NCI-H2227 (cell line): ENCODE results near the gene RBM20.
A peak's percentile ranks its signal among the peaks of the same experiment; 100 is the strongest.

Source experiments
- DNase-seq: peaks from one replicate; lab custom pipeline; 2025; ENCODE audit not compliant: unreplicated experiment; lab: John Stamatoyannopoulos, UW

Gene RBM20

DNA sequence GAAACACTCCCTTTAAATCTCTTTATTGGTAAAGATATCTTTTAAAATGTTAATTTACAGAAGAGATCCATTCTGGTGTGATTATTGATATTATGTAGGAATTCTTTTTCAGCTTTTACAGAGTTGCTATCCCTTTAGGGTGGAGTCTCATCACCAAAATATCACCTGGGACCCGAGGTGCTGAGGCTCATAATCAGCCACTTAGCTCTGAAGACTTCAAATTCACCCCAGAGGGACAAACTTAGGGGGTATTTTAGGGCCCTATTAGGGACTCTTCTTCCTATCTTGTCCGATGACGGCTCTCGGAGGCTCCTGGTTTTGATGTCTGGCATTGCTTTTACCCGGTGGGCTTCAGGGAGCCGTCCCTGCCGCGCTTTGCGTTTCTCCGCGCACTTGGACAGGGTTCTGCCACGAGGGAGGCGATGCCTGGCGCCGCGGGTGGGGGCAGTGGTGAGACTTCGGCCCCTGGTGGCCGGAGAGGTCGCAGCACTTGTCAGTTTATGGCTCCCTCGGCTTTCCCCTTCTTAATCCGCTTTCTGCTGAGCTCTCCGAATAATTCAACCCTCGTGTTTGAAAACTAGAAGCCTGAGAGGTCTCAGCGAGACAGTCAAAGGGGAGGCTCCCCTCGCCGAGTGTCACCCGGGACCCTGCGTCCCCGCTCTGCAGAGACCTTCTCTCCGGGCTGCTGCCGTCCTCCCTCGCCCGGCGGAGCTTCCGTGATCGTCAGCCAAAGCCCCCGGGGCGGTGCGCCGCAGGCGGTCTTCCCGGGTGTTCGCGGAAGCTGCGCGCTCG, 27.8 kb downstream of the RBM20 start:
- DNase-seq = peak; percentile 24

DNA sequence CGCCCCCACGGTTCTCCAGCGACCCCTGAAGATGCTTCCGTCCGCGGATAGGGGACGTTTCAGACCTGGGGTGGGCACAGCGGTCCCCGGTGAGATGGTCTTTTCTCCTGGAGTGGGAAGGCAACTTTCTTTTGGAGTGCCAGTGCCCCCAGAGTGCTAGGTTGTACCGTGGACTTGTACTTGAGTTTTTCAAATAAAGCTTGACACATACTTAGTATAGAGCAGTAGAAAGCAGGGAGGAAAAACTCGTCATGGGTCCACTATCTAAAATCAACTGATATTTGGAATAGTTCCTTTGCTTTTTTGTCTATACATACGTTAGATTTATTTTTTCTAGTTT, 28.4 kb downstream of the RBM20 start:
- DNase-seq = no peak

DNA sequence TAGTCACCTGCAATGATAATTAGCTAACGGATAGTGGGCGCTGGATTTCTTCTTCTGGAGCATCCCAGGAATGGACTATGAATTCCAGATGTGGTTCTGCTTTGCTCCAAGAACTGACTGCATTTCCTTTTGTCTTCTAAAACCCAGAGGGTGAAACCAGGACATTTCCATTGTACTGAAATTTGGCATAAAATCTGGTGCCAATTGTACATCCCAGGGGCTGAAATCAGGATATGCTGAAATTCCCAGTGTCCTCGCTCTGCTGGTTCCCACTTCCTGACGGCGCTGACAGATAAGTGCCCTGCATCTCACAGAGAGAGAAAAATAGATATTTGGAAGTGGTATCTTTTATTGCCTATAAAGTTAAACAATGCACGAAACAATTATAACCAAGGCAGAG, 31.9 kb downstream of the RBM20 start:
- DNase-seq = no peak

DNA sequence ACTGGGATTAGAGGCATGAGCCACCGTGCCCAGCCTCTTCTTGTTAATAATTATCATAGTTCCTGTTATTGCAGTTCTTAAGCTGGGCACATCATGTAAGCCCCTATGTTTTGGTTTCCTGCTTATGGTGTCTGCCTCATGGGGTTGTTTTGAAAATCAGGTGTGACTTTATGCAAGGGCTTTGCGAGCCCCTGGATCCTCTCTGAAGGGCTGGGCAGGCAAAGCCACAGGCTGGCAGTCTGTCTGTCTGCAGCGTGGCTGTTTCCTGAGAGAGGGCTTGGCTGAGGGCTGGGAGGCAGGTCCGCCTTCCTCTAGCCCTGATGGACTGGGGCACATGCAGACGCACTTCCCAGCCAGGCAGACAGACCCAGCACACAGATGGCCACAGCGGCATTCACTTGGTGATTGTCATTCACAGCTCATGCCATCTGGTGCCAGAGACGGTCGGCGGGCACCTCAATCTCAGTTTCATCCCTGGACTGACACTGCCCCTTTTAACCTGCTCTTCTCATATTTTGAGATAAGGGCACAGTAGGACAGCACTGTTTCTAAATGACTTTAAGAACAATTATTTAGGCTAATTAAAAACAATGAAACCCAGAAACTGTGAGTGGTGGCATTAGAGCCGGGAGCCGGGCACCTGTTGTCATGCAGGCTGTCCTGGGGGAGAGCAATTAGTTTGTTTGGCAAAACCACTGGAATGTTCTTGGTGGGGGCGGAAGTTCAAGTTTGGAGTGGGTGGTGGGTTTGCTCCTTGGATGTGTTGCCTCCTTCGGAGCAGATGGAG, 35.5 kb downstream of the RBM20 start:
- peak; percentile 6 for DNase-seq

DNA sequence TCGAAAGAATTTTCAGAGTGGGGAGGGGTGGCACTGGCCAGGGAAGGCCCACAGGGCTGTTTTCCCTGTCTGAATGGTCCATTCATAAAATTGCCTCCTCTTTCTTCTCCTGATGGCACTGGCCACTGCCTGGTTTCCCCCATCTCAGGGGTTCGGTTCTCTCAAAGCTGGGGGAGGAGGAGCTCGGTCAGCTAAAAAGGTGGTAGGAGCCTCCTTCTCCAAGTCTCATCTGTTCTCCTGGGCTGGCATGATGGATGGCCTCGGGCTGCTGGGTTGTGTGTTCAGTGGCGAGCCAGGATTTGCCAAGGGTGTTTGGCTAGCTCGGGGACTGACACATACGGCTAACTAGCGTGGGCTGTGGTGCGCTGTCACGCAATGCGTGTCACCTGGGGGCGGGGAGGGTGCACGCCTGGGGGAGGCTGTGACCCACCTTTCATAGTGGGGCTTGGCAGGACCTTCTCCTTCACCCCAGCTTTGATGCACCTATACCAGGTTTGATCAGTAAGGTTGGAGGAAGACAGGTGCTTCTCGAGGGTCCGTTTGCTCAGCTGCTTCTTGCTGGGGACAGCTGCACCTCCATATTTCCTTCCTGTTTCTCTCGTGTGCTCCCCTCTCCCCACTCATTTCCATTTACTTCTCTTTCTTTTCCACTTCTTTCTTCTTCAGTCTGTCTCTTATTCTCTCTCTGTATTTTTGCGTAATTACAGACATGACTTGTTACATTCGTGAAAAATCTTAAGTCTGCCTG, 36.3 kb downstream of the RBM20 start:
- no peak for DNase-seq

DNA sequence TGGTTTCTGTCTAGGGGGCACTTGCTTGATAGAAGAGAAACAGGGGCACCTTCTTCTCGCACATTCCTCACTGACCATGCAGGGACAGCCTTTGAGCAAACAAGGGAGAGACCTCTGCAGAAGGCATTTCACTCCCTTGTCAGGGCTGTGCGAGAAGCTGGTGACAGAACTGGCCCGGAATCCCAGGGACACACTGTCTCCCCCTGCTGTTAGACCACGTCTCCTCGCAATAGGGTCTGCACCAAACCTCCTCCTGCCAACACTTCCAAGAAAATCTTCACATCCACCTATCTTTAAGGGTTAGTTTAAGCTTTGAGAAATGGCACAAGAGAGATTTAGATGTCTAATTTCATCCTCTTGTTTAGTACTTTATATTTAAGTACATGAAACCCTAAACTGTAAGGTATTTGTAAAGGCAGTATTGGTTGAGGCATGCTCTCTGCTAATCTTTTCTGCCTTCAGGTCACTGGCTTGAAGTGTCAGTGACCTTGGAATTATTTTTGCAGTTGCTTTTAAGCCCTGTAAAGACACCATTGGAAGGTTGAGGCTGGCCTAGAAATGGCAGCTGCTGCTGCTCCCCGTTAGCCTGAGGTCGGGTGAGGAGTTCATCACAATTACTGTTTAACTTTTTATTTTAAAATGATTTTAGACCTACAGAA, 37.0 kb downstream of the RBM20 start:
- peak; percentile 9 for DNase-seq

DNA sequence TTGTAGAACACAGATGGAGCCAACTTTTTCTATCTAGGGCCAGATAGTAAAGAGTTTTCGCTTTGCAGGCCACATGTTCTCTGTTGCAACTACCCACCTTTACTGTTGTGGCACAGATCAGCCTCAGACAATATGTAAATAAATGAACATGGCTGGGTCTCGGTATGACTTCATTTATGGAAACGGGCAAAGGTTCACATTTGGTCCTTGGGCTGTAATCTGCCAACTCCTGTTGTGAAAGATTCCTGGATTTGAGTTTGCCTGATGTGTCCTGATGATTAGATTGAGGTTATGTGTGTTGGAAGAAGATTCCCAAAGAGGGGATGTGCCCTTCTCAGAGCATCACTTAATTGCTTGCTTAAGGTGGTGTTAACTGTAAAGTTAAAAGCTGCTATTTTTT, 38.2 kb downstream of the RBM20 start:
- DNase-seq = no peak

DNA sequence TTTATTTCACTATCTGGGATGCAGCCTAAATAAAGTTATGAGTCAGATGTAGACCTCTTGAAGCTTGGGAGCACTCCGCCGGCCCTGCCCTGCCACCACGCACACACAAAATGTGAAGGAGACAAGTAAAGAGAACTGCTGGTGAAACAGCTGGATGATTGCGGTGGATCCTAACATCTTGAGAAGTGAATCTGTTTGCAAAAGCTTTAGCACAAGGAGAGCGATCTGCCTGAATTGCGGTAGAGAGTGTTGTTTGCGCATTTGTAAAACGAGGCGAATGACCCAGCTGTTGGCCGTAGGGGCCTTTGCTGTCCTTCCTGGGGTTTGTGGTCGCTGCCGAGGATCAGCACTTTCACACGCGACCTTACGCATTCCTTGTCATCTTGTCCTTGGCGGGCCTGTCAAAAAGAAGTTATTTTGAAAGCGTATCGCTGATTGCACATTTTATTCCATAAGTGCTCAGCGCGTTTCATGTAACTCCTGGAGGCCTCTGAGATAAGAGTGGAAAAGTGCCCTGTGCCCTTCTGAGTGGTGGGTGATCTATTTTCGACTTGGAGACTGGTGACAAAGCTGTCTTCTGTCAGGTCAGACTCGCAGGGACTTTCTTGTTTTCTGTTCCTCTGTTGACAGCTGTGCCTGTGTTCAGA, 40.8 kb downstream of the RBM20 start:
- DNase-seq = no peak

DNA sequence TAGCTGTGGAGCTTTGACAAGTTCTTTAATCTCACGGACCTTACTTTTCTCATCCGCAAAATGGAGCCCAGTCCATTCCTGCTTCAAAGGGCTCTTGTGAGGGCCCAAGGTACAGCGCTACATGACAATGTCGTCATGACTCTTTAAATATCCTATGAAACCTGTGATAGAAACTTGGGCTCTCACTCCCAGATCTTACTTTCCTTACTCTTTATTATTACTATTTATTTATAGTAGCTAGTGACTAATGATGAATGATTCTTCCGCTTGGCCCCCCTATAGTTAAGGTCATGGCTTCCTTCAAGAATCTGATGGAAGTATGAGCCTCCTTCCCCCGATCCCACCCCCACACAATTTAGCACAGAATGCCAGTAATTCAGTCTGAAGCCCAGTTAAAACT, 41.9 kb downstream of the RBM20 start:
- no peak for DNase-seq

DNA sequence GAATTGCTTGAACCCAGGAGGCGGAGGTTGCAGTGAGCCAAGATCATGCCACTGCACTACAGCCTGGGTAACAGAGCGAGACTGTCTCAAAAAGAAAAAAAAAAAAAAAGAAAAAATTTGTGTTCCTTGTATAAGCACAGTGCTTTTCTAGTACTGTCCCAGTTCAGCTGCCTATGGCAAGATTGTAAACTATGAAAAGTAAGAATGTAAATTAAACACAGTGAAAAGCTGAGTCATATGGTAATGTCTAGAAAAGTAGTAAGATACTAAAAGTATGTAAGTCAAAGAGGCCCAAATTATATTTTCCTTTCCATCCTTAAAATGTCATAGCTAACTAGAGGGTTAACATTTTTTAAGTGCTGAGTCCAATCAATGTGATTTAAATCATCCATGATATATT, 42.8 kb downstream of the RBM20 start:
- DNase-seq = no peak

DNA sequence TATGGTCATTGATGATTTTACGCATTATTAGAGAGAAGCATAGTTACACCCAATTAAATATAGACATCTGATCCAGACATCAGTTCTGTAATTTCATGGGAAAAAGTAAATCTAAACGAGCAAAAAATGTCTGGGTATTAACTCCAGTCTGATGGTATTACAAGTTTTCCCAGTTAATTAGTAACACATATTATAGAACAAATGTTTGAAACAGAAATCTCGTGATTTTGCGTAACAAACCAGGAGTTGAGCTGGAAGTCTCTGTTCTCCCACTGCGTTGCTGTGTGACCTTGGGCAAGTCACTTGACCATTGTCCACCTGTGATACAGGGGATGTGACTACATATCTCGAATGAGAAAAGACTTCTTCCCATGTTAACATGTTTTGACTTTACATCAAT, 43.3 kb downstream of the RBM20 start:
- no peak for DNase-seq

DNA sequence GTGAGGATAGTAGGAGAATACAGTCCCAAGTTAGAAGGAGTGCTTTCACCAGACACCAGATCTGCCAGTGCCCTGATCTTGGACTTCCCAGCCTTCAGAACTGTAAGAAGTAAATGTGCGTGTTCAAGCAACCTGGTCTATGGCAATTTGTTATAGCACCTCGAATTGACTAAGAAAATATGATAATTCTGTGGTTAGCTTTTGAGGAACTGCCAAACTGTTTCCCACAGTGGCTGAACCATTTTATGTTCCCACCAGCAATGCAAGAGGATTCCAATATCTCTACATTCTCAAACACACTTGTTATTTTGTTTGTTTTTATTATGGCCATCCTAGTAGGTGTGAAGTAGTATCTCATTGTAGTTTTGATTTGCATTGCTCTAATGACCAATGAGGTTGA, 47.0 kb downstream of the RBM20 start:
- DNase-seq = no peak

DNA sequence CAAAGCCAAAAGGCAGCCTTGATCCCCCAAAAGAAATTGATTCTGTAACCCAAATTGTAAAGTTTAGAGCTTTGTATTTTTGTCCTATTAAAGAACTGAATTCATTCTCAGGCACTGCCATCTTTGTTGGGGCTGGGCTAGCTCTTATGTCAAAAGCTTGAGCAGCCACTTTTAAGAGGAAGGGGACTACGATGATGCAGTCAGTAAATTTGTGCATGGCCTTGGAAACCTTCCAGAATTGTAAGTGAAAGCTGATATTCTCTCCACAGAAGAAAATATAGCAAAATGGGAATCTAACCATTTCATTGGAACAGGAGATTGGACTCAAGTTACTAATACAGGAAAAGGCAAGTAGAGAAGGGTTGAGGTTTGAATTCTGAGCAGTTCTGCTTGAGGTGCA, 50.1 kb downstream of the RBM20 start:
- DNase-seq = no peak

DNA sequence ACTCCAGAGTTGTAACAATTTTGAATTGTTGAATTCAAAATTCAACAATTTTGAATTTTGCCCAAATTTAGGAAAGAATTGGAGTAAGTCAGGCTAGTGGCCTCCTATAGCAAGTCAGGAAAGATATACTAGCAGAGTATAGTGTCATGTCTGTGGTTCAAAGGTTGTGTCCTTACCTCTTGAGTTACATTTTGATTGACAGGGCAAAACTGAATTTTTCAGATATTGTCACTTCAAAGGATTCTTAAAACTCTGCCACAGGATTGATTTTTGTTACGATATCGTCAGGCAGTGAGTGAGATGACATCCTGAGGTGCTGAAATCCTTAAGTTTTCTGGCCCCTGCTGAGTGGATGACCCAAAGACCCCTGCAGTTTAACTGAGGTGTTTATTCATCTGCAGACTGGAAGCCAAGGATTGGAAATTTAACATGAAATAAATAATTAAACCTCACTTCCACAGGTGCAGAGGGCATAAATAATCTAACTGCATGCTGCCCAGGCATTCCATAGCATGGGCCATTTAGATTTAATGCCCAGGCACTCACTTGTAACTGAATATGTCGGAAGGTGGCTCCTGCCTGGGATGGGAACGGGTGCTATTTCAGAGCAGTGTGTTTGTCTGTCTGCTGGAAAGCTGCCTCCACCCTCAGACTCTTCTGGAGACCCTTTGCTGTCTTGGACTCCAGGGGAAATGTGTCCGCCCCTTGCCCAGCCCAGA, 50.8 kb downstream of the RBM20 start:
- DNase-seq = no peak

DNA sequence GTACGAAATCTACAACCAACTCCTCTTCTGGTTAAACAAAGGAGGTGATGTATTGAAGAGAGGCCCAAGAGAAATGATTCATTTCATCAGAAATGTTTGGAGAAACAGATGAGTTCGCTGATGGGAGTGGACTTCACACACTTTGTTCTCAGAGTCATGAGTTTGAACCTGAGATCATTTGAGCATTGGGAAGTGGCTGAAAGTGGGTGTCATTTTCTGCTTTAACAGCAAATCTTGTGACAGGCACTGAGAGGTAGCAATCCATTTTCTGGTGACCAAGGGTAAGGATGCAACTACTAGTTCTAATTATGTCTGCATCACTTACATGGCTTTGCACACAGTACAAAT, 51.4 kb downstream of the RBM20 start:
- DNase-seq = no peak

DNA sequence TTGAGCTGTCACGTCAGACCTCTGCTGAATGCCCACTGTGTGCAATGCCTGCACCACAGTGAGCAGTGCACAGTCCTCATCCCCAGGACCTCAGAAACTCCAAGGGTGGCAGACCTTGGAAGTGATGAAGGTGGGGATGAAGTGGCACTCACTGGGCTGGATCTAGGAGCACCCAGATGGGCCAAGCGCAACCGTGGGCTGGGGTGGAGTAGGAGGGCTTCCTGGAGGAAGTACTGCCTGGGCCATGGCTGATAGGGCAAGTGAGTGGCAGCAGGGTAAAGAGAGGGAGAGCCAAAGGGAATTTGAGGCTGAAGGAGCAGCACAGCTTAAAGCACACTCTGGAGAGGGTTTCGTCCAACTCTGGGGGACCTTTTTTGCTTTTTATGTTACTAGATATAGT, 52.3 kb downstream of the RBM20 start:
- DNase-seq = no peak

DNA sequence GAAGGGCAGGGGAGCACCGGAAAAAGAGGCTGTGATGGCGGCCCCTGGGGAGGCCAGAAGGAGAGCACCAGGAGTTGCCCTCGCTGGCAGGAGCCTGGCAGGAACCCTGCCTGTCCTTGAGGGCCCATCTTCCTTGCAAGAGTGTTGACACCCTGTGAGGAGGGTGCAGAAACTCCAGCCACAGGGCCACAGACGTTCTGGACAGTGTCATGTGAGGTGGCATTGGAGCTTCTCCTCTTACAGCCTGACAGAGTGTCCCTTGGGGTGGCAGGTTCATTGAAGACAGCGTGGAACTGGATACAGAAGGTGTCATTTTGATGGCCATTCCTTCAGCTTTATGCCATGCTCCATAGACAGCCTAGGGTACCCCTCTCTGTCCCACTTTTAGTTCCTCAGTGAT, 54.2 kb downstream of the RBM20 start:
- DNase-seq = no peak

DNA sequence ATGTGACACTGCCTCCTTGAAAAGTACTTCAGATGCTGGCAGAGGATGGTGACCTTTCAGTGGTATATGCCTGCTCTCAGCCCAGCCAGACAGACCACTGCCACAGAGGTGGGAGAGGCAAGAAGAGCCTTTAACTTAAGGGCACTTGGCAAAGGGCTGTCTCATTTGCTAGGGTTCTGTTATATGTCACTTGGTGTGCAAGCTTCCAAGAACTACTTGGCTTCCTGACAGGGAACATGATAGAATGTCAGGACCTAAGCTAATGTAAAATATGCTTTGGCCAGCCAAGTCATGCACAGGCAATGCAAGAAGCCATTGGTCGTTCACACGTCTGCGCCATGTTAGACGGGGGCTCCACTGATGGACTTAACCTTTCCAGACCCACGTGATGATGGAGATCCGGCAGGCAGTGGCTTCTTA, 54.7 kb downstream of the RBM20 start:
- no peak for DNase-seq

DNA sequence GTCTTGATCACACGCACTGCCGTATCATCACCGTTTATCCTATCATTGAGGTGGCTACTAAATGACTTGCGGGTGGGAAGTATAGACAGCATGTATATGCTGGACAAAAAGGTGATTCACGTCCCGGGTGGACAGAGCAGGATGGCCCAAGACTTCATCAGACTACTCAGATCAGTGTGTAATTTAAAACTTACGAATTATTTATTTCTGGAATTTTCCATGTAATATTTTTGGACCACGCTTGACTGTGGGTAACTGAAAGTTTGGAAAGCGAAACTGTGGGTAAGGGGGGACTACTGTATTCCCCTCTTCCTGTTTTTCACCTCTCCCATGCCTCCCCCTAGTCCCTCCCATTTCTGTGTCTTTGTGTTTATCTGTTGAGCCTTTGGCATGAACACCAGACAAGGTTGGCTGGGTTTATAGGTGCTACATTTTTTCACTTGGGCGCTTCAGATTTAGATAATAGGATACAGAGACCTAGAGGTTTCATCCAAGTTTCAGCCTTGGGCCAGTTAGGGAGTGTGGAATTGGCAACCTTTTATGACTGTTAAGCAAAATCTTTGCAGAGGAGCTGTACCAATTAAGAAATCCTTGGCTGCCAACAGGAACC, 55.8 kb downstream of the RBM20 start:
- no peak for DNase-seq
